MM.1S (cell line): ENCODE measurements around the gene FBH1.

Experiments used
- CTCF ChIP-seq: fragments of 300-600 bp; sonication (generic); IDR thresholded peaks from 2 replicates; pipeline ENCODE4 v1.5.1; 2016; ENCODE audit warnings: antibody characterized with exemption, low read length, mixed read lengths
- EZH2phosphoT487 ChIP-seq: fragments of 300-600 bp; sonication (generic); IDR thresholded peaks from 2 replicates; pipeline ENCODE4 v1.6.1; 2018; ENCODE audit warnings: antibody characterized with exemption, low read length

GRCh38 chr10:5958077-5958476 is 68.0 kb downstream of the FBH1 start:
- TF ChIP-seq CTCF (no peak), EZH2phosphoT487 (no peak)
